Coronary artery (tissue), 2 donors: ENCODE results near the gene RPRD1B.

Experiments
- DNase-seq: peaks from one replicate; pipeline ENCODE4 v3.0.0-alpha.2; 2017; ENCODE audit warnings: low spot score
- H3K27ac ChIP-seq, 2 donors: fragments of 200-600 bp; sonication (generic); one replicate each; pipeline ENCODE4 v1.5.1; 2016 to 2019
- H3K4me3 ChIP-seq: fragments of 200-600 bp; sonication (generic); 2 replicates; pipeline ENCODE4 v1.5.1; 2016; ENCODE audit warnings: mild to moderate bottlenecking, moderate library complexity
- CTCF ChIP-seq: fragments of 200-600 bp; sonication (generic); IDR thresholded peaks from one replicate; pipeline ENCODE4 v1.5.1; 2019; ENCODE audit warnings: antibody characterized with exemption

RPRD1B gene

GRCh38 chr20:38033330-38034107 is at the start of gene RPRD1B, which contains the start of gene TTI1:
Gene RPRD1B, plus strand, starts transcription at chr20:38033746. Its CDS starts 202 bp downstream, at chr20:38033948.
Gene TTI1, minus strand, starts transcription at chr20:38033456. Its CDS starts 19,640 bp downstream, at chr20:38013816.
- peak within 1 kb of the TSS; percentile 90 to 99 for H3K27ac ChIP-seq
- no peak for TF ChIP-seq CTCF
- peak; percentile 93 for DNase-seq
- H3K4me3 ChIP-seq, result peak within 1 kb of the TSS; percentile 93

GRCh38 chr20:37984018-37984785 is 49.3 kb upstream of the RPRD1B start:
- DNase-seq, result no peak
- TF ChIP-seq CTCF, result no peak
- Histone ChIP-seq H3K27ac (no peak overlapping the region), H3K4me3 (no peak overlapping the region)

- no peak for DNase-seq
- TF ChIP-seq CTCF, result no peak
- Histone ChIP-seq H3K27ac (peak overlapping the region; percentile 44 to 70), H3K4me3 (no peak overlapping the region)
These were observed 47.3 kb upstream of the RPRD1B start for GRCh38 chr20:37986044-37986858.

- DNase-seq, result peak; percentile 84
- Histone ChIP-seq H3K4me3 (no peak overlapping the region), H3K27ac (peak overlapping the region; percentile 39 to 70)
- no peak for TF ChIP-seq CTCF
These were observed 46.5 kb upstream of the RPRD1B start for GRCh38 chr20:37986873-37987601.

- no peak for DNase-seq
- Histone ChIP-seq H3K27ac (peak overlapping the region; percentile 39 to 70), H3K4me3 (no peak overlapping the region)
- no peak for TF ChIP-seq CTCF
These were observed 45.8 kb upstream of the RPRD1B start for GRCh38 chr20:37987602-37988290.
